Ascending aorta (tissue), 2 donors: ENCODE data around the gene HPS5. TPM values are rescaled to one million over a fixed set of nuclear protein-coding genes. Genes with fewer than 3 reads are reported as not detected.
A peak's percentile ranks its signal among the peaks of the same experiment; 100 is the strongest.

Experiments
- DNase-seq, 2 donors: peaks; one replicate each; pipeline ENCODE4 v3.0.0-alpha.2; 2019; ENCODE audit warnings: low spot score in 2 of 2
- H3K27ac ChIP-seq, 2 donors: fragments of 200-600 bp; sonication (generic); one replicate each; pipeline ENCODE4 v1.5.1; 2016 to 2017; ENCODE audit warnings: mild to moderate bottlenecking in 1 of 2
- H3K27me3 ChIP-seq: fragments of 200-600 bp; sonication (generic); one replicate; pipeline ENCODE4 v1.5.1; 2017
- H3K36me3 ChIP-seq, 2 donors: fragments of 200-600 bp; sonication (generic); one replicate each; pipeline ENCODE4 v1.5.1; 2016
- H3K4me1 ChIP-seq, 2 donors: fragments of 200-600 bp; sonication (generic); one replicate each; pipeline ENCODE4 v1.5.1; 2016 to 2017; ENCODE audit warnings: mild to moderate bottlenecking in 1 of 2
- H3K4me3 ChIP-seq, 2 donors: fragments of 200-600 bp; sonication (generic); one replicate each; pipeline ENCODE4 v1.5.1; 2016 to 2017; ENCODE audit warnings: mild to moderate bottlenecking in 1 of 2
- H3K9me3 ChIP-seq, 2 donors: fragments of 200-600 bp; sonication (generic); one replicate each; pipeline ENCODE4 v1.5.1; 2016
- CTCF ChIP-seq, 3 experiments: fragments of 200-600 bp in 2 of 3; fragments of 450-650 bp in 1 of 3; sonication (generic) in 2 of 3; IDR thresholded peaks; one replicate each; pipeline ENCODE4 v1.5.1; 2016 to 2019; ENCODE audit warnings: antibody characterized with exemption in 3 of 3, mild to moderate bottlenecking in 1 of 3, moderate library complexity in 1 of 3
- intact Hi-C: fragments of 100-400 bp; cut with DNase I; formaldehyde crosslinking; loops from one replicate; pipeline ENCODE4 v1.15.1; 2023
- total RNA-seq: library from RNA; depleted of rRNA; stranded (reverse); fragments of >200 nt; gene quantifications from one replicate; pipeline ENCODE4 v1.1.0, GENCODE V29; 2016

HPS5 gene
- total RNA-seq = 31.7 TPM

DNA sequence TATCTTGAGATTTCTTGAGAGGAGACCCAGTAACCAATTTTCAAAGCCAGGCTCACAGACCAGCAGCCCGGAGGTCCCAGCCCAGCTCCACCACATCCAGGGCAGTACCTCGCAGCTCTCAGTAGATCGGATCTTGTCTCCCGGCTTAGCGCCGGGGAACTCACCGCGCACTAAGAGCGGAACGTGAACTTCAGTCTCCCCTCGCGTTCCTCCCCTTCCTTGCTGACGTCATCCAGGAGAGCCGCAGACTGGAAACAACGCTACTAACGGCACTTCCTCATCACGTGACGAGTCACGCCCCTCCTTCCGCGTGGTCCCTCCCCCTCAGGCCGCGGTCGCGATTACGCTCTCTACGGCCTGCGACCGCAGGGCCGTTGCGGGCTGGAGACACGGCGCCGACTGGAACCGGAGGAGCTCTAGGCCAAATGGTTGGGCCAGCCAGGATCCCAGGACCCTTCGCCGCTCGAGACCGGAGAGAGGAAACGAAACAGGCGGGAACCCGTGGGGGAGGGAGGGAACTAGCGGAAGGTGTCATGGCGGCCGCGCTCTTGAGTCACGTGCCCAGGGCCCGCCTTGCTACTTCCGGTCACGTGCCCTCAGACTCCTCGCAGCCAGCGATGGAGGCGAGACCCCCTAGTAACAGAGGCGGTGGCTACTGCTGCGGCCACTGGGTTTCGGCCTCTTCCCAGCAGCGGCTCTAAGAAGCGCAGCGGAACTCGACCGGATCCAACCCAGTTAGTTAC lies at the start of gene HPS5, which contains the start of gene GTF2H1:
TSS of gene HPS5 (minus strand) at position 172 of the 743 bp plus-strand sequence. CDS start 4,282 bp downstream, outside the sequence.
TSS of gene GTF2H1 (plus strand) at position 599 of the 743 bp plus-strand sequence. CDS start 10,508 bp downstream, outside the sequence.
- Histone ChIP-seq H3K27ac (peak within 1 kb of the TSS; percentile 93 to 97), H3K4me3 (peak within 1 kb of the TSS; percentile 65 to 93), H3K36me3 (peaks cover 0 to 4% of the 10 kb centered on the region in 2 donors), H3K4me1 (peaks cover 17 to 29% of the 10 kb centered on the region in 2 donors), H3K9me3 (no peaks in the 10 kb centered on the region), H3K27me3 (no peaks in the 10 kb centered on the region)
- TF ChIP-seq CTCF (IDR thresholded peaks at IDR 0.05) = no peak
- peak; percentile 87 to 98 for DNase-seq
- intact Hi-C loops = loop anchor here (1.0 to 10.0 kb wide), 6 partner anchors 9 to 383 kb away; partner anchors contain the start of genes SERGEF, SPTY2D1 and TSG101

DNA sequence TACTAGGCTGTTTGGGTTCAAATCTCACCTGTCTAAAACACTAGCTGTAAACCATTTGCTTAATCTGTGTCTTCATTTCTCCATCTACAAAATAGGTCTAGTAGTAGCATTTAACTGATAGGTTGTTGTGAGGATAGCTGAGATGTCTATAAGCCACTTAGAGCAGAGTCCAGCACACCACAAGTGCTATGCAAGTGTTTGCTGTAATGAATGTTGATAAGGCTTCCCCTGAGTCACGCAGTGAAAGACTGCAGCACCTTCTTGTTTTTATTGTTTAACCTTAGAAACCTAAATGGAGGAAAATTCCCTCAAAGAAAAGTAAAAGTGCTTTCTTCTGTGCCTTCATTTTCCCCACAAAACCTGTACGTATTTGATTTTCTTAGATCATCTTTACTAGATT lies 49.3 kb upstream of the HPS5 start:
- H3K9me3 ChIP-seq = no peaks in the 10 kb centered on the region
- no peaks in the 10 kb centered on the region for H3K4me1 ChIP-seq
- no peak overlapping the region for H3K4me3 ChIP-seq
- DNase-seq = no peak
- TF ChIP-seq CTCF (IDR thresholded peaks at IDR 0.05) = no peak
- intact Hi-C loops = no loop called here
- no peak overlapping the region for H3K27ac ChIP-seq
- no peaks in the 10 kb centered on the region for H3K27me3 ChIP-seq
- H3K36me3 ChIP-seq = peaks cover 1 to 12% of the 10 kb centered on the region in 2 donors

- no peaks in the 10 kb centered on the region for H3K9me3 ChIP-seq
- DNase-seq = no peak
- no peak overlapping the region for H3K4me3 ChIP-seq
- no peaks in the 10 kb centered on the region for H3K4me1 ChIP-seq
- intact Hi-C loops = no loop called here
- H3K36me3 ChIP-seq = peaks cover 20 to 30% of the 10 kb centered on the region in 2 donors
- no peaks in the 10 kb centered on the region for H3K27me3 ChIP-seq
- no peak for TF ChIP-seq CTCF (IDR thresholded peaks at IDR 0.05)
- no peak overlapping the region for H3K27ac ChIP-seq
Measured at GRCh38 chr11:18369398-18369797, 47.5 kb upstream of the HPS5 start.

DNA sequence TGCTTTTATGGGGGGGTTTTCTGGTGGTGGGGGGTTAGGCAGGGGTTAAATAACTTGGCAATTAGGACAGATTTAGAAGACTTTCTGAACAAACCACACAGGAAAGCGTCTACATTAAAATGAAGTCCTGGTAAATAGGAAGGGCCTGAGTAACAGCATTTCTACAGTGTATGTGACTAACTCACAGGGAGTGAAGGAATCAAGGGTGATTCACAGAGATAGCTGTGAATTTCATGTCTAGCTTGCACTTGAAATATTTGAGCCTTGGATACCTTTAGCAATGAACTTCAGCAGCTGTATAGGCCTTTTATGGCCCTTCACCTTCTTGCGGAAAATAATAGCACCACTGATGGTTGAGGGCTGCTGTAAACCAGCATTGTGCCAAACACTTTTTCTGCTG lies 46.3 kb upstream of the HPS5 start:
- DNase-seq = no peak
- no peak for TF ChIP-seq CTCF (IDR thresholded peaks at IDR 0.05)
- no peak overlapping the region for H3K27ac ChIP-seq
- no peaks in the 10 kb centered on the region for H3K27me3 ChIP-seq
- H3K36me3 ChIP-seq = peaks cover 32 to 42% of the 10 kb centered on the region in 2 donors
- H3K9me3 ChIP-seq = no peaks in the 10 kb centered on the region
- H3K4me3 ChIP-seq = no peak overlapping the region
- H3K4me1 ChIP-seq = no peaks in the 10 kb centered on the region
- intact Hi-C loops = no loop called here

GRCh38 chr11:18367431-18367830 lies 45.5 kb upstream of the HPS5 start:
- Histone ChIP-seq H3K27me3 (no peaks in the 10 kb centered on the region), H3K4me3 (no peak overlapping the region), H3K9me3 (no peaks in the 10 kb centered on the region), H3K27ac (no peak overlapping the region), H3K4me1 (no peaks in the 10 kb centered on the region), H3K36me3 (peaks cover 36 to 50% of the 10 kb centered on the region in 2 donors)
- DNase-seq = no peak
- intact Hi-C loops = no loop called here
- no peak for TF ChIP-seq CTCF (IDR thresholded peaks at IDR 0.05)
